CD14-positive monocyte (primary cell): ENCODE measurements around the gene BACH2. TPM values are rescaled to one million over a fixed set of nuclear protein-coding genes. Genes with fewer than 3 reads are reported as not detected.

Source experiments
- DNase-seq, 3 donors: peaks; one replicate each; pipeline ENCODE4 v3.0.0-alpha.2; 2011 to 2022
- H2AFZ ChIP-seq: 2 replicates; pipeline ENCODE4 v1.6.0; 2012; ENCODE audit warnings: mild to moderate bottlenecking, low read depth, low read length, inconsistent platforms; ENCODE audit not compliant: insufficient read depth, poor library complexity, severe bottlenecking
- H3K27ac ChIP-seq, 2 donors: 1 replicate in 1 of 2; 2 replicates in 1 of 2; pipeline ENCODE4 v1.5.1; 2012 to 2013; ENCODE audit warnings: low read length in 2 of 2, control low read depth in 1 of 2, inconsistent platforms in 1 of 2, low read depth in 1 of 2, mild to moderate bottlenecking in 1 of 2
- H3K27me3 ChIP-seq, 2 donors: one replicate each; pipeline versions ENCODE4 v1.6.0 to v1.6.1; 2011 to 2013; ENCODE audit warnings: low read length in 2 of 2; ENCODE audit not compliant: control insufficient read depth in 2 of 2, insufficient read depth in 2 of 2
- H3K36me3 ChIP-seq, 2 donors: replicated peaks in 1 of 2; 1 replicate in 1 of 2; 2 replicates in 1 of 2; pipeline versions ENCODE4 v1.5.1 to v1.6.1; 2012 to 2013; ENCODE audit warnings: low read length in 2 of 2, control low read depth in 1 of 2, inconsistent platforms in 1 of 2, mild to moderate bottlenecking in 1 of 2; ENCODE audit not compliant: insufficient read depth in 2 of 2, control insufficient read depth in 1 of 2
- H3K4me1 ChIP-seq, 2 donors: 1 replicate in 1 of 2; 2 replicates in 1 of 2; pipeline versions ENCODE4 v1.5.1 to v1.6.1; 2012 to 2013; ENCODE audit warnings: low read length in 2 of 2, control low read depth in 1 of 2, inconsistent platforms in 1 of 2, mild to moderate bottlenecking in 1 of 2, moderate library complexity in 1 of 2; ENCODE audit not compliant: insufficient read depth in 2 of 2, control insufficient read depth in 1 of 2
- H3K4me2 ChIP-seq: replicated peaks from 2 replicates; pipeline ENCODE3; 2012; ENCODE audit warnings: low read length, moderate library complexity, mild to moderate bottlenecking; ENCODE audit not compliant: poor library complexity, severe bottlenecking; ENCODE audit errors: extremely low read depth
- H3K4me3 ChIP-seq, 3 experiments: fragments of 200-600 bp in 1 of 3; sonication (generic) in 1 of 3; replicated peaks in 1 of 3; 1 replicate in 2 of 3; 2 replicates in 1 of 3; pipeline ENCODE4 v1.5.1; 2011 to 2013; ENCODE audit warnings: low read length in 3 of 3, mild to moderate bottlenecking in 3 of 3, control low read depth in 2 of 3, low read depth in 2 of 3, inconsistent platforms in 1 of 3, moderate library complexity in 1 of 3
- H3K79me2 ChIP-seq: 2 replicates; pipeline ENCODE4 v1.6.0; 2012; ENCODE audit warnings: mild to moderate bottlenecking, control low read depth, inconsistent platforms, low read length, moderate library complexity; ENCODE audit not compliant: insufficient read depth
- H3K9ac ChIP-seq: 2 replicates; pipeline ENCODE4 v1.6.0; 2017; ENCODE audit warnings: low read length, mild to moderate bottlenecking; ENCODE audit not compliant: insufficient read depth, poor library complexity, severe bottlenecking
- H3K9me3 ChIP-seq, 2 donors: replicated peaks in 1 of 2; 1 replicate in 1 of 2; 2 replicates in 1 of 2; pipeline versions ENCODE4 v1.5.1 to v1.6.1; 2012 to 2013; ENCODE audit warnings: low read length in 2 of 2, control low read depth in 1 of 2; ENCODE audit not compliant: control insufficient read depth in 1 of 2, insufficient read depth in 1 of 2
- H4K20me1 ChIP-seq: 2 replicates; pipeline ENCODE4 v1.6.0; 2012; ENCODE audit warnings: mild to moderate bottlenecking, low read length, control low read depth, moderate library complexity; ENCODE audit not compliant: insufficient read depth
- H3K27ac Mint-ChIP-seq, 7 donors: one replicate each; pipeline ENCODE4 v1.8.0; 2020; ENCODE audit warnings: mild to moderate bottlenecking in 7 of 7, mixed read lengths in 7 of 7, moderate library complexity in 6 of 7, inconsistent platforms in 2 of 7
- H3K27me3 Mint-ChIP-seq, 3 donors: one replicate each; pipeline ENCODE4 v1.8.0; 2021 to 2022; ENCODE audit warnings: low read depth in 3 of 3, mild to moderate bottlenecking in 3 of 3, mixed read lengths in 3 of 3, moderate library complexity in 3 of 3, inconsistent platforms in 1 of 3
- H3K36me3 Mint-ChIP-seq, 2 donors: one replicate each; pipeline ENCODE4 v1.8.0; 2020; ENCODE audit warnings: mixed read lengths in 2 of 2, inconsistent platforms in 1 of 2, mild to moderate bottlenecking in 1 of 2
- H3K4me1 Mint-ChIP-seq: one replicate; pipeline ENCODE4 v1.8.0; 2020; ENCODE audit warnings: mild to moderate bottlenecking, mixed read lengths
- H3K4me3 Mint-ChIP-seq, 2 donors: one replicate each; pipeline ENCODE4 v1.8.0; 2020; ENCODE audit warnings: mild to moderate bottlenecking in 2 of 2, mixed read lengths in 2 of 2, moderate library complexity in 1 of 2
- H3K9me3 Mint-ChIP-seq, 7 donors: one replicate each; pipeline ENCODE4 v1.8.0; 2020 to 2022; ENCODE audit warnings: mixed read lengths in 7 of 7, mild to moderate bottlenecking in 6 of 7, moderate library complexity in 6 of 7, inconsistent platforms in 2 of 7
- CTCF ChIP-seq: fragments of 200-600 bp; IDR thresholded peaks from one replicate; pipeline ENCODE4 v1.8.0; 2022; ENCODE audit warnings: antibody characterized with exemption, mild to moderate bottlenecking
- WGBS: methylation state at CpG from one replicate; pipeline ENCODE4 v1.1.5; 2013; ENCODE audit warnings: missing lambda C conversion rate; ENCODE audit not compliant: insufficient coverage; 5-methylcytosine and 5-hydroxymethylcytosine counted together
- intact Hi-C, 2 donors: fragments of 100-400 bp; cut with micrococcal nuclease; formaldehyde crosslinking; loops; one replicate each; pipeline versions ENCODE4 v1.15.0 to v1.15.1; 2023
- polyA plus RNA-seq, 3 donors: library from polyadenylated mRNA; depleted of rRNA in 1 of 3; unstranded in 2 of 3; stranded (reverse) in 1 of 3; fragments of 300-500 nt in 2 of 3; fragments of >200 nt in 1 of 3; fragmentation: Illumina TruSeq in 2 of 3; gene quantifications; 1 replicate in 2 of 3; 2 replicates in 1 of 3; pipeline ENCODE4 v1.2.3, GENCODE V29; 2012 to 2021

Gene BACH2
- polyA plus RNA-seq, 3 donors, result 0.04 to 0.09 (median 0.05) TPM

GRCh38 chr6:90329386-90330077 lies 32.9 kb upstream of the BACH2 start:
- Histone ChIP-seq H3K4me1 (no peaks in the 10 kb centered on the region), H3K79me2 (no peaks in the 10 kb centered on the region), H3K9me3 (no peaks in the 10 kb centered on the region), H3K9ac (no peak overlapping the region), H3K27me3 (no peaks in the 10 kb centered on the region), H3K4me2 (no peak overlapping the region), H3K36me3 (no peaks in the 10 kb centered on the region), H4K20me1 (no peaks in the 10 kb centered on the region), H2AFZ (no peak overlapping the region), H3K27ac (no peak overlapping the region), H3K4me3 (no peak overlapping the region)
- H3K4me1 Mint-ChIP-seq, result no peaks in the 10 kb centered on the region
- intact Hi-C loops, result no loop called here
- no CpG with 5 or more reads among the region's 2 CpGs for WGBS
- H3K27ac Mint-ChIP-seq, result no peak overlapping the region
- no peak overlapping the region for H3K4me3 Mint-ChIP-seq
- DNase-seq, result no peak
- peaks cover 0 to 4% (median 0%) of the 10 kb centered on the region in 3 donors for H3K27me3 Mint-ChIP-seq
- TF ChIP-seq CTCF, result no peak
- peaks cover 0 to 15% (median 6%) of the 10 kb centered on the region in 7 donors for H3K9me3 Mint-ChIP-seq
- H3K36me3 Mint-ChIP-seq, result no peaks in the 10 kb centered on the region

GRCh38 chr6:90328004-90328403 lies 31.4 kb upstream of the BACH2 start:
- H4K20me1 ChIP-seq, result no peaks in the 10 kb centered on the region
- H3K4me3 ChIP-seq, result no peak overlapping the region
- WGBS, result no CpG with 5 or more reads among the region's 1 CpG
- H3K27ac Mint-ChIP-seq, result no peak overlapping the region
- H3K9me3 Mint-ChIP-seq, result peaks cover 0 to 6% (median 1%) of the 10 kb centered on the region in 7 donors
- no peak overlapping the region for H3K27ac ChIP-seq
- no peaks in the 10 kb centered on the region for H3K27me3 ChIP-seq
- H2AFZ ChIP-seq, result no peak overlapping the region
- H3K4me2 ChIP-seq, result no peak overlapping the region
- DNase-seq, result no peak
- H3K4me3 Mint-ChIP-seq, result no peak overlapping the region
- no peaks in the 10 kb centered on the region for H3K36me3 Mint-ChIP-seq
- H3K36me3 ChIP-seq, result no peaks in the 10 kb centered on the region
- no peaks in the 10 kb centered on the region for H3K9me3 ChIP-seq
- H3K9ac ChIP-seq, result no peak overlapping the region
- no peaks in the 10 kb centered on the region for H3K4me1 ChIP-seq
- peaks cover 0 to 4% (median 0%) of the 10 kb centered on the region in 3 donors for H3K27me3 Mint-ChIP-seq
- no peaks in the 10 kb centered on the region for H3K4me1 Mint-ChIP-seq
- TF ChIP-seq CTCF, result no peak
- intact Hi-C loops, result no loop called here
- no peaks in the 10 kb centered on the region for H3K79me2 ChIP-seq
